Kidney (tissue), 14 donors: Measurements from ENCODE around the gene BEND6. TPM values are rescaled to one million over a fixed set of nuclear protein-coding genes. Genes with fewer than 3 reads are reported as not detected.

ENCODE experiments used
- DNase-seq, 5 donors: peaks; one replicate each; pipeline ENCODE4 v3.0.0-alpha.2; 2013 to 2020
- FAIRE-seq: peaks from 2 replicates; lab custom pipeline; 2012; peaks lifted over from hg19 to GRCh38; lab: Jason Lieb, UNC
- H3K27ac ChIP-seq, 2 donors: one replicate each; pipeline ENCODE4 v1.7.0; 2013; ENCODE audit warnings: low read depth in 2 of 2, low read length in 2 of 2, inconsistent platforms in 1 of 2
- H3K27me3 ChIP-seq: one replicate; pipeline ENCODE4 v1.7.1; 2013; ENCODE audit warnings: low read length, inconsistent platforms; ENCODE audit not compliant: control insufficient read depth, insufficient read depth
- H3K36me3 ChIP-seq, 3 donors: one replicate each; pipeline versions ENCODE4 v1.7.0 to v1.7.1; 2013; ENCODE audit warnings: low read length in 3 of 3, control low read depth in 1 of 3, inconsistent platforms in 1 of 3; ENCODE audit not compliant: insufficient read depth in 3 of 3, control insufficient read depth in 2 of 3
- H3K4me1 ChIP-seq, 3 donors: one replicate each; pipeline versions ENCODE4 v1.7.0 to v1.7.1; 2013; ENCODE audit warnings: low read length in 3 of 3, inconsistent platforms in 1 of 3, low read depth in 1 of 3; ENCODE audit not compliant: control insufficient read depth in 2 of 3, insufficient read depth in 2 of 3
- H3K4me3 ChIP-seq, 3 donors: one replicate each; pipeline versions ENCODE4 v1.7.0 to v1.8.1; 2013; ENCODE audit warnings: low read length in 3 of 3, control low read depth in 1 of 3, inconsistent platforms in 1 of 3
- H3K9ac ChIP-seq, 3 donors: one replicate each; pipeline versions ENCODE4 v1.7.0 to v1.7.1; 2013; ENCODE audit warnings: low read length in 3 of 3, control low read depth in 1 of 3, inconsistent platforms in 1 of 3
- H3K9me3 ChIP-seq, 3 donors: one replicate each; pipeline versions ENCODE4 v1.7.0 to v1.7.1; 2013; ENCODE audit warnings: low read length in 3 of 3, control low read depth in 1 of 3, inconsistent platforms in 1 of 3; ENCODE audit not compliant: control insufficient read depth in 2 of 3, insufficient read depth in 1 of 3
- CTCF ChIP-seq: IDR thresholded peaks from 3 replicates; pipeline ENCODE4 v1.5.1; 2012; ENCODE audit warnings: mild to moderate bottlenecking, moderate library complexity, borderline replicate concordance; ENCODE audit not compliant: insufficient read depth; ENCODE audit errors: extremely low read depth
- intact Hi-C: fragments of 100-400 bp; cut with DNase I; formaldehyde crosslinking; loops from one replicate; pipeline ENCODE4 v1.11.1; 2022
- polyA plus RNA-seq: library from polyadenylated mRNA; stranded (reverse); fragments of 350-450 nt; fragmentation: Illumina TruSeq; extraction: RNeasy Lipid Tissue Mini Kit (QIAGEN cat#74804); gene quantifications from one replicate; pipeline ENCODE4 v1.2.3, GENCODE V29; 2014; ENCODE audit warnings: low read depth, low replicate concordance; ENCODE audit not compliant: insufficient read depth
- total RNA-seq: library from RNA; stranded (reverse); fragmentation: NEBNext Ultra II Directional; extraction: Animal tissue kit (Norgen Biotek cat#: 25700); gene quantifications from one replicate; pipeline ENCODE4 v1.2.1, GENCODE V29; 2021
- donor health status: control.
- donor health status: control.
- donor health status: control.
- donor health status: control.
- donor health status: control.
- donor health status: DM: yes; HTN: yes; CAD: no.
- donor health status: Normal renal cell carcinoma (clear cell type).

Gene BEND6
- total and polyA plus RNA-seq, 2 donors from 2014 or later = 0.72 to 0.86 TPM

- intact Hi-C loops = no loop called here
- no peak for TF ChIP-seq CTCF
Measured at GRCh38 chr6:57027301-57027700, 72.4 kb downstream of the BEND6 start.

GRCh38 chr6:57029213-57029612 lies 74.3 kb downstream of the BEND6 start:
- intact Hi-C loops = no loop called here
- no peak for FAIRE-seq

More at GRCh38 chr6:57027301-57027700, 72.4 kb downstream of the BEND6 start:
- no peaks in the 10 kb centered on the region for H3K4me1 ChIP-seq
- H3K27me3 ChIP-seq = no peaks in the 10 kb centered on the region
- no peak overlapping the region for H3K9ac ChIP-seq
- no peak for FAIRE-seq
- no peak overlapping the region for H3K27ac ChIP-seq
- DNase-seq = no peak
- no peak overlapping the region for H3K4me3 ChIP-seq
- no peaks in the 10 kb centered on the region for H3K9me3 ChIP-seq
- no peaks in the 10 kb centered on the region for H3K36me3 ChIP-seq

GRCh38 chr6:57033228-57033627 lies 78.3 kb downstream of the BEND6 start:
- TF ChIP-seq CTCF = no peak
- Histone ChIP-seq H3K4me1 (no peaks in the 10 kb centered on the region), H3K27me3 (no peaks in the 10 kb centered on the region), H3K36me3 (no peaks in the 10 kb centered on the region), H3K4me3 (no peak overlapping the region), H3K9ac (no peak overlapping the region), H3K9me3 (no peaks in the 10 kb centered on the region), H3K27ac (no peak overlapping the region)
- intact Hi-C loops = no loop called here
- no peak for DNase-seq
- FAIRE-seq = no peak

More at GRCh38 chr6:57029213-57029612, 74.3 kb downstream of the BEND6 start:
- H3K9ac ChIP-seq = no peak overlapping the region
- TF ChIP-seq CTCF = no peak
- H3K4me1 ChIP-seq = no peaks in the 10 kb centered on the region
- H3K27ac ChIP-seq = no peak overlapping the region
- no peak overlapping the region for H3K4me3 ChIP-seq
- peak in 2 of 5 donors; percentile 45 to 49 for DNase-seq
- H3K9me3 ChIP-seq = no peaks in the 10 kb centered on the region
- no peaks in the 10 kb centered on the region for H3K36me3 ChIP-seq
- H3K27me3 ChIP-seq = no peaks in the 10 kb centered on the region

- FAIRE-seq (no peak), DNase-seq (no peak)
- no peak overlapping the region for H3K4me3 ChIP-seq
- H3K27ac ChIP-seq = no peak overlapping the region
- H3K9ac ChIP-seq = no peak overlapping the region
- no peaks in the 10 kb centered on the region for H3K9me3 ChIP-seq
- H3K36me3 ChIP-seq = no peaks in the 10 kb centered on the region
- no peaks in the 10 kb centered on the region for H3K4me1 ChIP-seq
- no peak for TF ChIP-seq CTCF
- intact Hi-C loops = no loop called here
- no peaks in the 10 kb centered on the region for H3K27me3 ChIP-seq
Measured at GRCh38 chr6:57035549-57035948, 80.6 kb downstream of the BEND6 start.
